GM19043 (cell line): ENCODE results near the gene HCN4.
"Not testable (repeated sequence)": the region's sequence is repeated elsewhere in the genome, so short reads cannot be mapped to it uniquely, and the experiment has no call there.

Source experiments
- ATAC-seq: cut with Tn5 transposase; IDR thresholded peaks from one replicate; pipeline ENCODE4 v1.9.1; 2021; ENCODE audit warnings: low read depth; ENCODE audit not compliant: unreplicated experiment

HCN4 gene

DNA sequence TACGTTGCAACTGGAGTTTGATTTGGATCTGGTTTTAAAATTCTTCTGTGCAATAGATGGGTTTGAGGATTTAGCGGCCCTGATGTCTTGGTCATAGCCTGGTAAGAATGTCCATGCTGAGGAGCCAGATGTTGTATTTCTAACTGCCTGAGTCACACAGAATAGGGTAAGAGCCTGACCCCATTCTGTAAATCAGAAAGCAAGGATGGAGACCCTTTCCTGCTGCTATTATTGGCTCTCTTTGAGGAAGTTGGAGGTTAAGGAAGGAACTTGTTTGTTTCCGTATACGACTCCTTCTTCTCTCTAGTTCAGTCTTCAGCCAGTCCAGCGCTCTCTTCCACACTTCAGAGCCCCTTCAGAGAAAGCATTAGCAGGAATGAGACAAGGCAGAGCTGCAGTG is 65.1 kb downstream of the HCN4 start:
- no peak for ATAC-seq

DNA sequence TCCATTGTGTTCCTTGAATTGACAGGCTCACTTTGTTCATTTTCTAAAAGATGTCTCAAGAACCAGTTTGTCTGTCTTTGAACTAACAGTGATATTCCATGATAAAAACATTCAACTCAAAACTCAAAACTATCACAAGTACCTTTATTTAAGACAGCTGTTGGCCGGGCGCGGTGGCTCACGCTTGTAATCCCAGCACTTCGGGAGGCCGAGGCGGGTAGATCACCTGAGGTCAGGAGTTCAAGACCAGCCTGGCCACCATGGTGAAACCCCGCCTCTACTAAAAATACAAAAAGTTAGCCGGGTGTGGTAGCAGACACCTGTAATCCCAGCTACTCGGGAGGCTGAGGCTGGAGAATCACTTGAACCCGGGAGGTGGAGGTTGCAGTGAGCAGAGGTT is 68.5 kb downstream of the HCN4 start:
- ATAC-seq, result not testable (repeated sequence)

DNA sequence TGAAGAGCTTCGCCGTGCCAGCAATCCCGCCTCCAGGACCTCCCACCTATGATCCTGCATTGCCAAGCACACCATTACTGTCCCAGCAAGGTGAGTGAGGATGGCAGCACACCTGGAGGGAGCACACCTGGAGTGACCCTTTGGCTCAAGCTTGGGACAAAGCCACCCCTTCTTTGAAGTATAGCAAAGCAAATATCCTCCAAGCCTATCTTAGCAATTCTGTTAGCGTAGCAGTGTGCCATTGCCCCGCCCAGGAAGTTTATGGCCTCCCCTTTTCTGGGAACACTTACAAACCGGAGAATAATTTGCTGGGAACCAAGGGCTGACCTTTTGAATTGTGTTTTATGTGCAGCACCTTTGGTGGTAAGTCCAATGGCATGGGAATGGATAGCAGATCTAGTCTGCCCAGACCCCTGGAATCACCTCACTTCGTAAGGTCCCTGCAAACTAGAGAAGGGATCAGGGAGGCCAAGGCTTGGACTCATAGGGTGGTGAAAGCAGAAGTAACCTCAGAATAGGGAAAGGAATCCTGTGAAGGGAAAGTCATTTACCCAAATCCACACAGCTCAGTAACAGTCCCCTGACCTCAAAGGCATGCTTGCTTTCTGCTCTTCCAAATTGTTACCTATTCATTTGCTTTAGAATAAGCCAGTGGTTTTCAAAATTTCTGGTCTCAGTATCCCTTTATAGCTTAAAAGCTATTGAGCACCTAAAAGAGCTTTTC is 70.1 kb downstream of the HCN4 start:
- no peak for ATAC-seq

DNA sequence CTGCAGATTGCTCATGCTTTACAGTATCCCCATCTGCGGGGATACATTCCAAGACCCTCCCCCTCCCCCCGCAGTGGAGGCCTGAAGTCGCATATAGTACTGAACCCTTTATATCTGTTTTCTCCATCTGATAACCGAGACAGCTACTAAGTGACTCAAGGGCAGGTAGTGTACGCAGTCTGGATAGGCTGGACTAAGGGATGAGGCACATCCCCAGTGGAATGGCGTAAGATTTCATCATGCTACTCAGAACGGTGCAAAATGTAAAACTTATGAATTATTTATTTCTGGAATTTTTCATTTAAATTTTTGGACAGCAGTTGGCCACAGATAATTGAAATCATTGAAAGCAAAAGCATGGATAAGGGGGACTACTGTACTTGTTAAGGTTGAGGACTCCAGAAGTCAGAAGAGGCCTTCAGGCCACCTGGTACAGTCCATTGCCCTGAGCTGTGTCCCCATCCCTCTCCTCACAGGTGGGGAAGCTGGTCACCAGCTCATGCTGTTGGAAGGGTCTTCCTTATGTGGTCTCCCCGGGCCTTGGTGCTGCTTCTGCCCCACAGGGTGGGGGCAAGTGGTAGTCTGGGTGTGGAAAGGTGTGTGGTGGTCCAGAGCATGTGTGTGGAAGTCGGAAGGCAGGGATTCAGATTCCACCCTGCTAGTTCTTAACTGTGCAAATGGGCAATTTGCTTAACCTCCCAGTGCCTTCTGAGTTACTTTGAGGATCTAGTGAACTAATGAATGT is 72.0 kb downstream of the HCN4 start:
- no peak for ATAC-seq

DNA sequence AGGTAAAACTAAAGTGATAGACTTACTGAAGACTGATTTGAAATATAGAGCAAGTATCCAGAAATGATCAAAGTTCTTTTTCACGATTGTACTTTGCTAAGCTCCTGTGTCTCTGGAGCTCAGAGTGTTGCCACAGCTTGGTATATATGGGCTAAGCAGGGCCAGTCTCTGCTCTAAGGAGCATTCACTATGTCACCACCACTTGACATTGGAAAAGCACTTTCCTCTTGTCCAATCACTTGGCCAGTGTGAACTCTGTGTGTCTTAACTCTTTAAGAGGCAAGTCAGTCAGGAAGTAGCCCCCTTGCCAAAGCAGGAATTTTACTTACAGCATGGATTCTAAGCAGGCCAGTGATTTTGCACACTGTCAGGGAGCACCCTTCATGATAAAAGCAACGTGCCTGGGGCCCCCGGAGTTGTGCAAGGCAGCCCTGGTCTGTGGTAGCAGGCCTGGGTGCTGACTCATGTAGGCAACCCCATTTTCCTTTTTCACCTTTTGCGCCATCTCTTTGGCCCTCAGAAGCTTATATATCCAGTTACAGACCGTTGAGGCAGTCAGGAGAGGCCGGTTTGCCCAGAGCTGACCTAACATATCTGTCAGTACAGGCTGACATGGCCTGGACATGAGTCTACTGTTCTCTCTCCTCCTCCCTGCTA is 73.0 kb downstream of the HCN4 start:
- no peak for ATAC-seq

DNA sequence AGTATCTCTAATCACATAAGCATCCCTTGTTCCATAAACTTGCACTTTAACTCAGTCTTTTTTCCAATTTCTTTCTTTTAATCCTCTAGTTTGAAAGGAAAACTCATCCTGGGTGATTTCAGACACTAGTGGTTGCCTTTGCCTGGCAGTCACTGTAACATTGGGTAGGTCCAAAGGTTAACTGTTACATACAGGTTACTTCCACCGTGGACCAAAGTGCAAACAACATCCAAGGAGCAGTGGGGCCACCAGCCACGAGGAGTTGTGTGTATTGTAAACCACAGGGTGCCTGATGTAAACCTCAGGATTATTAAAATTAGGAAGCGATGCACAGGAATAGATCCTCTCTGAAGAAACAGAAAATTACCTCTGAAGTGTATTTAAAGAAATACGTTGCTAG is 75.0 kb downstream of the HCN4 start:
- ATAC-seq, result no peak

DNA sequence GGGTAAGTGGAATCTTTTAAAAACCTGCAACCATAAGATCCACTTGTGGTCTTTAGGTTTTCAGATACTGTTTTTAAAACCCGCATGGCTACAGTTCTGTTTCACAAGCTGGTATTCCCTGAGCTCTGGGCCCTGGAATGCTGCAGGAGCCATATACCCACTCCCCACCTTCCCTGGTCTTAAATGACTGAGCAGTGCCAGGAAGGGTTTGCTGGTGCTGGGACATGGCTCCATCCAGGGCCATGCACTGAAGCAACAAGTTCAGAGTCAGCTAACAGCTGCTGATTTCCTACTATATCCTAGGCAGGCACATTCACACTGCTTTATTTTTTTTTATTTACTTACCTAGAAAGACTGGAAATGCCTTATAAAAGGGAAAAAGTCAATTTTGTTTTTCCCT is 77.3 kb downstream of the HCN4 start:
- no peak for ATAC-seq

DNA sequence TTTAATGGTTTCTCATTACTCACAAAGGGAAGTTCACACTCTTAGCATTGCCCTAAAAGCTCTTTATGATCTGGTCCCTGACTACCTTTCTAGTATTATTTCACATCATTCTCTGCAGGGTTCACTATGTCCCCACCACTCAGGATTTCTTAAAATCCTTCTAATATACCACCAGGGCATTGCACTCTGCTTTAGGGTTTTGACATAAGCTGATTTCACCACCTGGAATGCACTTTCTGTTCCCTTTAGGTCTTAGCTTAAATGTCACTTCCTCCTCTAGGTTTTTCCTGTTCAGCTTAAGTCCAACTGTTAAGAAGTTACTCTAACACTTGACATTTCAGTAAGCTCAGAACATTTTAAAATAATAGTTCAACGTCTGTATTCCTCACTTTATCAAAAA is 81.7 kb downstream of the HCN4 start:
- ATAC-seq, result no peak

DNA sequence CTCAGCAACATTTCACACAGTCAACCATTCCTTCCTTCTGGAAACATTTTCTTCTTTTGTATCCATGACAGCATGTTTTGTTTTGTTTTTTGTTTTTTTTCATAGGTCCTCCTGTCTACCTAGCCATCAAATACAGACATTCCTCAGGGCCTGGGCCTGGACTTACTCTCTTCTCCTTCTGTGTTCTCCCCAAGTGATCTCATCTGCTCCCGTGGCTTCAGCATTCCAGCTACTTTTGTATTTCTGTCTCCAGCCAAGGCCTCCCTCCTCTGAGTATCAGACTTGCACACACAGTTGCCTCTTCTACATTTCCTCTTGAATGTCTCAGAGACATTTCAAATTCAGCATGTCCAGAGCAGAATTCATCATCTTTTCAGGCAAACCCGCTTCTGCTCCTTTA is 82.4 kb downstream of the HCN4 start:
- no peak for ATAC-seq

DNA sequence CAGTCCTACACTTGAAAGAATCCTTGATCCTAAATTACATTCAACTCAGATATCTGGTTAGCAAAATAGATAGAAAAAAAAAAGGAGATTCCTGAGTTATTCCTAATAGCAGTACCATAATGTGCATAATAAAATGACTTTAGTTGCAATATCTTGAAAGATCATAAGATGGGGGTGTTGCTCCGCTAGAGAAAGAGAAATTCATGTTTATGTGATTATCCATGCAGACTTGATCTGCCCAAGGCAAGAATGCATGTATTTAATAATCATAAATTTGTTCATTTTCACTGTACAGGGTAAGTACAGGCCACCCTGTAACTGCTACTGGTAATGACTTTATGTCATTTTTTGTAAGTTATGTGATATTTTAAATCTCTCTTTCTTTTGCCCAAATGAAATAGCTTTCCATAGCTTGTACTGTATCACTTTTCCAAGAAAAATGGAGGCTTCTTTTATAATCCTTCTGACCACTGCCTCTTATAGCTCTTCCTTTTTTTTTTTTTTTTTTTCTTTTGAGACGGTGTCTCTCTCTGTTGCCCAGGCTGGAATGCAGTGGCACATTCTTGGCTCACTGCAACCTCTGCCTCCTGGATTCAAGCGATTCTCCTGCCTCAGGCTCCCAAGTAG is 84.6 kb downstream of the HCN4 start:
- ATAC-seq, result no peak

DNA sequence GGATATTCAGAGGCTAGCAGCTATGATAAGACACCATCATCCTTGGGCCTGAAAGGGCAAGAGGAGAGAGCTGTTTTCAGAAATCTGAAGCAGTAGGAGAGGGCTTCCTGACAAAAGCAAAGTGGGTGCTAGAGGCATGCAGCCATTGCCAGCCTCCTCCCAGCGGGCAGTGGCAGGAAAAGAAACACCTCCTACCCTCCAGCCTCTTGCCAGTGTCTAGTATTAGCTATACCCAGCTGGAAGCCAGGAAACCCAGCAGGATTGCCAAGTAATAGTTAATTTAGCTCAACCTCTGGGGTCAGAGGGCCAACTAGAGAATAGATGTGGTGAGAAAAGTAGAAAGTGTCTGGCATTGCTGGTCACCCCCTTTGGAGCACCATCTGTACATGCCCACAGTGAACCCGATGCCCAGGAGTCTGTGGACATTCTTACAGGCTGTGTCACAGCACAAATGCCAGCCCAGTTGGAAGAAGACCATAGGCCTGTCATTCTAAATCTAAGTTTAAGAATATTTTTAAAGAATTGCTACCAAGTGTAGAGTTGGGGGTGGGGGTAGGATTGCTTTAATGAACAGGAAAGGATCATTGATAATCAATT is 85.3 kb downstream of the HCN4 start:
- ATAC-seq, result no peak

DNA sequence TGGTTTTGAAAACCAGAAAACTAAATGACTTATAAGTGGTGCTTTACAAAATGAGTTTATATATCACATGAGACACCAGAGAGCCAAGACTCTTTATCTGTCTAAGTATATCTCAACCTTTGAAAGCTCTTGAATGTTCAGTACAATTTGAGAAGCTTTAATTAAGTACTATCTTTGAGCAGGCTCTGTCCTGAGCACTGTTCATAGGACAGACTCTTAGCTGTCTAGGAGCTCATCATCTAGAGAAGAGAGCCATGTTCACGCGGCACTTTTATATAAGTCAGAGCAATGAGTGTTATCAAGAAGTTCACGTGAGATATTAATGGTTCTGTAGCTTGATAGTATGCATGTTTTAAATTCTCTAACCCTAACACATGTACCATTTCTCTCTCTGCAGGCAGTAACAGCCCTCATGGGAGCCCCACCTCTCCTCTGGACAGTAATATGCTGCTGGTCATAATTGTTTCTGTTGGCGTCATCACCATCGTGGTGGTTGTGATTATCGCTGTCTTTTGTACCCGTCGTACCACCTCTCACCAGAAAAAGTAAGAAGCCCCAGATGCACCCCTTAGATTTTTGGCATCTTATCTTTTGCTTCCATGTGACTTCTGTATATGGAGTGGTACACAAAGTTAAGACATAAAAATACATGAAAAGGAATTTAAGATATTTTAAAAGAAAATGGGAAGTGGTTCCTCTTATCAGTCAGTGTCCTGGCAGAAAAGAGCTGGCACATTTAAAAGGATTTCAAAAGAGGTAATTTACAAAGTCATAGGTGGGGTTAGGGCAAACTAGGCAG is 86.0 kb downstream of the HCN4 start:
- no peak for ATAC-seq

DNA sequence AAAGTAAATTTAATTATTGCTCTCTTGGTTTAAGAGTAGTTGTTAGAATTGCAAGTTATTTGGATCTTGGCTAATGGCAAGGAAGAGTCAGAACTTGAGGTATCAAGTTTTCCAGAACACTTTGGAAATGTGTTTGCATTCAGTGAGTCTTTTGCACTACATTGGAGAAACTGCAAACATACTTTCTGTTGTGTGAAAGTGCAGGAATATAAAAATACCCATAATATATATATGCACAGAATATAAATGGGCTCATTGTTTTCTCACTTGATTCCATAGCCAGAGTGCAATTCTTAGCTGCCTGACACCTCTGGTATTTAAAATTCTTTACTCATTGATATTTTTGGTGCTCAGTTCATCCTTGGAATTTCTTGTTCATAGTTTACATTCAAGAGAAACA is 92.9 kb downstream of the HCN4 start:
- ATAC-seq, result no peak

DNA sequence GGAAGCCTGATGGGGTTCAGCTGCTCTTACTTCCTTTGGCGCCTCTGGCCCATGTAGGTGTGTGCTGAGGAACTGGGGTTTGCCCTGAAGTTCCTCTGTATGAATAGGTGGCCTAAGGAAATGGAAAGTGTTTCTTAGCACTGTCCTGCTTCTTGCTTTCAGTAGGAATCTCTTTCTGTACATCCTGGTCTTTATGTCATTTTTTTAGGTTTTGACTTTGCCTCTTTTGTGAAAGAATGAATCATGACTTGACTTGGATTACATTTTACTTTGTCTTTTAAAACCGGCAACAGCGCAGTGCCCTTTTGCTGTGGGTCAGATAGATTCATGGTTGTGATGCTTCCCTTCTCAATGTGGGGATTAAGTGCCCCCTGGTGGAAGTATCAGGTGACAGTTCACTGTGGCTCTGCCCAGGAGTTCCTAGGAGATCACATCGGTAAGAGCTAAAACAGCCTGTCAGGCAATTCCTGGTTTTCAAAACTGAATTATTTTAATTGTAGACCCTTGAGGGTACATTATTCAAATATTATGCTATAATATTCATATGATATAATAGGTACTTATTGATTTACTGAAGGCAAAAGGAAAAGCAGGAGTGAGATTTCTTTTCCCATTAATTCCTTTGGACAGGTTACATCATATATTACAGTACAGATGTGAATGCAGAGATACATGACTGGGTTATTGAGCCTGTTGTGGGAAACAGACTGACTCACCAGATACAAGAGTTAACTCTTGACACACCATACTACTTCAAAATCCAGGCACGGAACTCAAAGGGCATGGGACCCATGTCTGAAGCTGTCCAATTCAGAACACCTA is 95.4 kb downstream of the HCN4 start:
- ATAC-seq, result no peak

DNA sequence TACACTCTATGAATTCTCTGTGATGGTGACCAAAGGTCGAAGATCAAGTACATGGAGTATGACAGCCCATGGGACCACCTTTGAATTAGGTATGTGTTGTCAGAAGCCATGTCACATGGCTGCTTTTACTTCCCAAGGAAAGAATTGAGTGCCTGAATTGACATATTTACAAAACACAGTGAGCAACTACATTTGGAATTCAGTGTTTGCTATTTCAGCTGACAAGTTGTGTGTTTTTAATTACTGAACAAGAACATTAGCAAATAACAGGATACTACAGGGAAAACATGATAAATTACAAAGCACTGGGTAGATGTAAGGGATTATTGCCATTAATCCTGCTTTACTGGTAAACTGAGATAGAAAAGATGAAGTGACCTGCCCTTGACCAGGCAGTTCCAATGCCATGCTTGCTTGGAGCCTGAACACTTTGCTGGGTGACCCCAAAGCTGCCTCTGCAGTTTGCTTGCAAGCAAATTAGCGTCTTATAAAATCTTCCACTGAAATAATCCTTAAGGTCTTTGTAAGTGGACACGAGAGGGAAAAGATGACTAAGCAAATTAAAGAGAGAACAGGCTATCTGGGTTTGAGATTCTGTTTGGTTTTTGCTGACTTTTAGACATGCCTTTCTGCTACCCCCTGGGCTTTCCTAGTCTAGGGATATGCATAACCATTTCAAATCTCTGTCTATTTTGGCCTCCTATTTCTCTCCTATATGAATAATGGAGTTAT is 98.2 kb downstream of the HCN4 start:
- no peak for ATAC-seq
